ENCODE data around the gene FAM171A1.
"Not testable (repeated sequence)": the region's sequence is repeated elsewhere in the genome, so short reads cannot be mapped to it uniquely, and the experiment has no call there.

The FAM171A1 gene

DNA sequence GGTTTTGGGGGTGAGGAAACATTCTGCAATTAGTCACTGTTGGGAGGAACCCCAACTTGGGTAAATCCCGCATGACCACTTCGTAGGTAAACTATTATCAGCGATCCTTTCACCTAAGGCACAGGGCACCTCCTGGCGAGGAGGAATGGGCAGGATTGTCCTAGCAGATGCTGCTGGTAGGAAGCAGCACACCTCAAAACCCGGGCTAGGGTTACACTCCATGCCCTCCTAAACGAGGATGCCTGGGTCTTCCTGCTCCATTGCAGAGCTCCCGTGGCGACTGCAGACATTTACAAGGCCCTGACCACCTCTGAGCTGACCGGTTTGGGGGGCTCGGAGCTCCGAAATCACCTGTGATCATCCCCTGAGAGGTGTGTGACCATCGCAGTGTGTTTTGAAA lies 92.3 kb downstream of the FAM171A1 start:
- DNase-seq, result no peak

DNA sequence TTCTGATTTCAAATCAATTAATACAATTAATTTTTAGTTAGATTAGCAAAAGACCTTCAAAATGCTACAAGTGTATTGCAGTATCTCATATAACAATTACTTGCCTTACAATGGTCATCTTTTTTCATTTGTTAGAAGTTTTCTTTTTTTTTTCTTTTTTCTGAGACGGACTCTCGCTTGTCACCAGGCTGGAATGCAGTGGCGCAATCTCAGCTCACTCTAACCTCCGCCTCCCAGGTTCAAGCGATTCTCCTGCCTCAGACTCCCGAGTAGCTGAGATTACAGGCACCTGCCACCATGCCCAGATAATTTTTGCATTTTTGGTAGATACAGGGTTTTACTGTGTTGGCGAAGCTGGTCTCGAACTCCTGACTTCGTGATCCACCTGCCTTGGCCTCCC lies 95.0 kb downstream of the FAM171A1 start:
- not testable (repeated sequence) for DNase-seq

DNA sequence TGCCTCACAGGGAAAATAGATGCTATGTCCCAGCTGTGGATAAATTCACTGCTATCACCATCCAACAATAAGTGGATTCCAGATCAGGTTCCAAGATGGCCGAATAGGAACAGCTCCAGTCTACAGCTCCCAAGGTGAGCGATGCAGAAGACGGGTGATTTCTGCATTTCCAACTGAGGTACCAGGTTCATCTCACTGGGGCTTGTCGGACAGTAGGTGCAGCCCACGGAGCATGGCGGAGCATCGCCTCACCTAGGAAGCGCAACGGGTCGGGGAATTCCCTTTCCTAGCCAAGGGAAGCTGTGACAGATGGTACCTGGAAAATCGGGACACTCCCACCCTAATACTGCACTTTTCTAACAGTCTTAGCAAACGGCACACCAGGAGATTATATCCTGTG lies 101.3 kb downstream of the FAM171A1 start:
- not testable (repeated sequence) for DNase-seq

DNA sequence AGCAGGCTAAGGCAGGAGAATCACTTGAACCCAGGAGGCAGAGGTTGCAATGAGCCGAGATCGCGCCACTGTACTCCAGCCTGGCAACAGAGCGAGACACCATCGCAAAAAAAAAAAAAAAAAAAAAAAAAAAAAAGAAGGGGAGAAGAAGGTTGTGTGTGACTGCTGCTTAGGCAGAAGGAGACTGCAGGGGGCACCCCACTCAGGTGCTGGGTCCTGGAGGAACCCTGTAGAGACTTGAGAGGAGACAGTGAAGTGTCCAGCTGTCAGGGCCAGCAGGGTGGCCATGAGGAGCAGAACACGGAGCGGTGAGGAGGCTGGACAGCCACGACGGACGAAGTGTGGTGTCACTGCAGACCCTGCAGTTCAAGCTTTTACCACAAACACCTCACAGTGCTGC lies 103.6 kb downstream of the FAM171A1 start:
- DNase-seq, result no peak

DNA sequence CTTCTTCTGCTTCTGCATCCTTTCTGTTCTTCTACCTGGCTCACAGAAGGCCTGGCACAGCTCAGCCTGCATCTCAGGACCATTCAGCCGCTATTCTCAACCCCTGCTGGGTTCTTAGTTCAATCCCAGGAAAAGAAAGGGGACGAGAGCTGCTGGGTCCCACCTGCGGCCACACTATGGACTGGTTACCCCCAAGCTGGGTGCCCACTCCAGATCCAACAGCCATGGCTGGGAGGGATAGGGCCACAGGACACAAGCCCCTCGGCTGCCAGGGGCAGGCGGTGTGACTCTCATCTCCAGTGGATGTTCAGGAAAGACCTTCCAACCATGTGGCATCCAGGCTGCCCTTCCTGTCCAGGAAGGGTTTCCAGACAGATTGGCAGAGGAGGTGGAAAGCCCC lies 105.0 kb downstream of the FAM171A1 start:
- no peak for DNase-seq

DNA sequence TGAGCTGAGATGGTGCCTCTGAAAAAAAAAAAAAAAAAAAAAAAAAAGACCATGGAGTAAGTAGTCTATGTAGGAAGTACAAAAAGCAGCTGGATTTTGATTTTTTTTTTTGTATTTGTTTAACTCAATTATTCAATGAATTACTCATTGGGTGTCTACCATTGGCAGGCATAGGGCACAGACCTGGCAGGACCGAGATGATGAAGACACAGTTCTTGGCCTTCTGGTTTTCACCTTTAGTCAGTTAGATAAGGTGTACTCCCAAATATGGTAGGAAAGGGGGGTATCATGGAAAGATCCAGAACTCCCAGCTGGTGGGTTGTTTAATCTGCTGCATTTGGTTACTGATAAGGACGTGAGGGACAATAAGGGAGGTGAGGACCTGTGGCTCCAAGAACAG lies 105.5 kb downstream of the FAM171A1 start:
- no peak for DNase-seq

DNA sequence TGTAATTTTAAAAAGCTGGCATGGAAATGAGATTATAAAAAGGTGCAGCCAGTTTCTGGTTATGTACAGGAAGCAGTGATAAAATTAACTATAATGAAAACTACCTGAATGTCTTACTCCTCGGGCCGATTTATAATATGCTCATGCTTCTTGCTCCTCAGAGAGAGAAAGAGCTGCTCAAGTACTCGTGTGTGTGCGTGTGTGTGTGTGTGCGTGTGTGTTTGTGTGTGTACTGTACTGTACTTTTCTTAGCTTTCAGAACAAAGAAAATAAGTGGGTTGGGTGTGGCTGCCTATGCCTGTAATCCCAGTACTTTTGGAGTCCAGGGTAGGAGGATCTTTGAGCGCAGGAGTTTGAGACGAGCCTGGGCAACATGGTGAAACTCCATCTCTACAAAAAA lies 106.0 kb downstream of the FAM171A1 start:
- DNase-seq, result no peak

DNA sequence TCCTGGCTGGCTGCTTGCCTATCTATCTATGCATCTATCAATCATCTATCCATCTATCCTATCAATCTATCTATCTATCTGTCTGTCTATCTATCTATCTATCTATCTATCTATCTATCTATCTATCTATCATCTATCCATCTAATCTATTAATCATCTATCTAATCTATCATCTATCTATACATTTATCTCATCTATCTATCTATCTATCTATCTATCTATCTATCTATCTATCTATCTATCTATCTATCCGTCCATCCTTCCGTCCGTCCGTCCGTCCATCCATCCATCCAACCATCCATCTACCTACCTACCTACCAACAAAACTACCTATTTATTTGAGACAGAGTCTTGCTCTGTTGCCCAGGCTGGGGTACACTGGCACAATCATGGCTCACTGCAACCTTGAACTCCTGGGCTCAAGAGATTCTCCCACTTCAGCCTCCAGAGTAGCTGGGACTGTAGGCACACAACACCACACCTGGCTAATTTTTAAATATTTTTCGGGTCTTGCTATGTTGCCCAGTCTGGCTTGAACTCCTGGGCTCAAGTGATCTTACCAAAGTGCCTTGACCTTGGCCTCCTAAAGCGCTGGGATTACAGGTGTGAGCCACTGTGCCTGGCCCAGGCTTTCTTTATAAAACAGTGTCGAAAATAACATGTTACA lies 107.3 kb downstream of the FAM171A1 start:
- no peak for DNase-seq

DNA sequence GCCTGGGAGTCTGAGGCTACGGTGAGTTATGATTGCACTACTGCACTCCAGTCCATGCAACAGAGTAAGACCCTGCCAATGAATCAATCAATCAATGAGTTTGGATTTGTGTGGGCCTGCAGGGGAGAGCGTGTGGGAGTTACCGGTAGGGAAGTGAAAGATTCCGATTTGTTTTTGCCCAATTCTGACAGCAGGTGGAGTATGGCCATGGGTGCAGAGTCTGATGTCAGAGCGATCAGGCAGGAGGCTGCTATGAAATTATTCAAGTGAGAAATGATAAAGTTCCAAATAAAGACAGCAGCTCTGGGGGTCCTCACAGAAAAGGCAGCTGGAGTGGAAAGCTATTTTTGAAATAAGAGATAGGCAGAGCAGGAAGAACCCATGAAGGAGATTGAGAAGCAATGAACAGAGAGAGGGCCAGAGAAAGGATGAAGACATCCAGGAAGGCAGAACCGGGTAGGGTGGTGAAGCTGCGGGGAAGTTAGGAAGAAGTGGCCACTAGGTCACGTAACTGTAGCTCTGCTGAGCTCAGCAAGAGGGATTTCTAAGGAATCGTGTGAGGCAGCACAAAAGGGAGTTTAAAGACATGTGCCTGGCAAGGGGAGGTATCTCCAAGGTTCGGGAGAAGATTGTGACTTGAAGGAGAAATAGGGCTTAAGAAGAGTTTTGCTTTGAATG lies 108.9 kb downstream of the FAM171A1 start:
- no peak for DNase-seq

DNA sequence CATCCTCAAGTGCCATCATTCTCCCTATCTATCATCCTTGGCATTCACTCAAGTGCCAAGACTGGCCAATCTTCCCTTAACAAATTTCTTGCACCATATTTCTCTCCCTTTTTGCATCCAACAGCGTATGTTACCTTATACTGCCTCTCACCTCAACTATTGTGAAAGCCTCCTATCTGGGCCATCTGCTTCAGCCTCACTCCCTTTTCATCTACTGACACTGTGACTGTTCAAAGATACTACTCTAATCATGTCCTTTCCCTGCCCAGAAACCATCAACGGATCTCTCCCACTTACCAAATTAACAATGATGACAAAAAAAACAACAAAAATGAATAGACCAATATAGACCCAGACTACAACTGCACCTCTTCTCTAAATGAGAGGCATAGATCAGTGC lies 112.0 kb downstream of the FAM171A1 start:
- no peak for DNase-seq

DNA sequence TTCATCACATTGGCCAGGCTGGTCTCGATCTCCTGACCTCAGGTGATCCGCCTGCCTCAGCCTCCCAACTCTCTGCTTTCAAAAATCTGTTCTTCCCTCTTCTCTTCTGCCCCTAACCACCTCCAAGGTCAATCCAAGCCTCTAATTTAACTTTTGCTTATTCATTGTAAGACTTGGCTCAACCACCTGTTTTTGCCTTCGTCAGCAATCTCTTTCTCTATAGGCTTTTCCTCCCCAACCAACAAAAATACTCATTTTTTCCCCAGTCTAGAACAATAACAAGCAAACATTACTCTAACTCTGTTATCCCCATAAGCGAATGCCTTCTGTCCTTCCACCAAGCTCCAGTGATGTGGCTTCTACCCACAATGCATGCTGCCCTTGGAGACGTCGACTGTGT lies 112.8 kb downstream of the FAM171A1 start:
- DNase-seq, result no peak

DNA sequence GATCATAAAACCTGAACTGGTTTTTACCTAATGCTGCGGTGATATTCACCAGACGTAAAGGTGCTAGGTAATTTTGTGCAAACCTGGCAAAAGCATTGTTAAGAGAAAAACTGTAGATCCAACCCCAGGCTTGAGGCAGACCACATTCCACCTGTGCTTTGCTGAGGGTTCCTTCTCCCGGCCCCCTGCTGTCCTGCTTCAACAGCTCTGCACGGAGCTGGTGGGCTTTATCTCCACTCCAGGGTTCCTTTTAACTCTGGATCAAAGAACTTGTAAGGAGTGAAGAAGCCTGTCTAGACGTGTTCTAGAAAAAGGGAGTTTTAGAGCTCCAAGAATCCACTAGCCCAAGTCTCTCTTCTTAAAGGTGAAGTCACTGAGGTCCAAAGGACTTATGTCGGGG lies 115.1 kb downstream of the FAM171A1 start:
- no peak for DNase-seq

DNA sequence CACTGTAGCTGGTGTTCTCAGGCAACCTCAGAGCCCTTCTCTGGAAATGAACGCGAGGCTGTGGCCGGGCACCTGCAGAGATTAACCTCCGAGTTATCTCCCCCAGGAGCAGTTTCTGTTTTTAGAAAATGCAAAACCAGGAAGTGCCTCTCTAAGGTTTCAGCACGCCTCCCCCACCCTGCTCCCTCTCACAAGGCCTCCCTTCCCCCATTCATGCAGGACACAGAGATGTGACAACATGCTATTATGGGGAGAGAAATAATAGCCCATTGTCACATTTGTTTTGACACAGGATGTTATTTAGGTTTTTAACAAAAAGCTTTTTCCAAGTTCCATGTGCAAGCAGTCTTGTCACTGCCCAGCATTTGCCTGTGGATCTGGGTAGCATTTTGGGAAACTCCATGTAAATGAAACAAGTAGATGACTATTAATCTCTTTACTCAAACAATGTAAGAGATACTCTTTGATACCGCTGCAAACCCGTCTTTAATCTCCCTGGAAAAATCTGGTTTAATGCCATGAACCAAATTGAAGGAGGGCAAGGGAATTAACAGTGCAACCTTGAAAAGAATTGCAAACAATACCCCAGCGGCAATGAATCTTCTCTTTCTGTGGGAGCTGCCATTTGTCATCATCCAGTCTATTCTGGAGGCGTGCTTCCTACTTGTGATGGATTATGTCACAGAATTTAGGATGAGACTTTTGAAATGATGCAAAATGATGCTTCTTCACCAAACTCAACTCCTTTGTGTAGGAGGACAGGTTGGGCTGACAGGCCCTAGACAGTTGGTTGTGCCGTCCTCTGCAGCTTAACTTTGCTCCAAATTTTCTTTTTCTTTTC lies 116.1 kb downstream of the FAM171A1 start:
- peak; percentile 14 for DNase-seq

DNA sequence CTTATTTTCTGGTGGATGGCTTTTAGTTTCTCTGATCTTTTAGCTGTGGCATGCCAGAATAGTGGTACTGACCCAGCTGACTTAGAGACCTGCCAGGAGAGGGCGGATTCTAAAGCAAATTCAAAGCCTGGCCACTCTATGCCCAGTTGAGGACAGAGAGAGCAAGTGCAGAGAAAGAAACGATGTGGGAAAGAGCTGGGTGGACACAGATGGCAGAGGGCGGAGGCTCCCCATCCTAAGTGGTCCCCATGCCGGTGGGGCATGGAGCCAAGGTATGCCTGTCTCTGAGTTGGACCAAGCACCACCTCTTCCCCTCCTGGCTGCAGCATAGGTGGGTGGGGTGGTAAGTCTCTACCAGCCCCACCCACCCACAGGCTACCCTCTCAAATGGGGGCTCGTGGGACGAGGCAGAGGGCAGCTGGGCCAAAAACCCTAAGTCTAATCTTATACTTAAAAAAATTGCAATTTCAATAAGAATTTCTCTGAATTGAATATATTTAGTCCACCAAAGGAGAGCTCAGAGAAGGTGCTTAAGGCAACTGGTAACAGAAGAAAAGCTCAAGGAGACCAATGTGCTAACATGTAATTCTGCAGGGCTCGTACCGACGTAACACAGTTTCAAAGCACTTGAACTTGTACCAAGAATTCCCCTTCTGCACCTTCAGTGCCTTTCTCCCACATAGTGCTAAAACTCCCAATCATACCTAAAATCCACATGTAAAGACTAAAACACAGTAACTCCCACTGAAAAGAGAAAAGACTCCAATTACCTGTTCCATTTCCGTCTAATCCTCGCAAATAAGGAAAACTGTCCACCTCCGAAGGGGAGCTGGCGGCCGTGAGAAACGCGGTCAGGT lies 116.9 kb downstream of the FAM171A1 start:
- DNase-seq, result no peak

DNA sequence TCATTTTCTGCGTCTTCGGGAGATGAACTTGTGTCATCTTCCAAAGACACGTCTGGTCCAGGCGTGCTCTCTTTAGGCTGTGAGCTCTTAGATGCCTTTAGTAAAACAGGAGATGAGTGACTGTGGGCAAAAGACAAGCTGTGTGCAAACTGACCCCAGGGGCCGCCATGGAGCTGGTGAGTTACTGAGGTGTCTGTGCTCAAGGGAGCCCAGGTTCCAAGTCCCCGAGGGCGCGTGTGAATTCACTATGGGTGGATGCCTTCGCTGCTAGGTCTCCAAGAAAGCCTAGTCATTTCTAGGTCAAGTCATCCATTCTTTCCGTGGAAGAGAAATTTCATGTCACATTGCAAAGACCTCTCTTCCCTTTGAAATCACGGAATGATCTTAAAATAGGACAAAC lies 118.7 kb downstream of the FAM171A1 start:
- no peak for DNase-seq

DNA sequence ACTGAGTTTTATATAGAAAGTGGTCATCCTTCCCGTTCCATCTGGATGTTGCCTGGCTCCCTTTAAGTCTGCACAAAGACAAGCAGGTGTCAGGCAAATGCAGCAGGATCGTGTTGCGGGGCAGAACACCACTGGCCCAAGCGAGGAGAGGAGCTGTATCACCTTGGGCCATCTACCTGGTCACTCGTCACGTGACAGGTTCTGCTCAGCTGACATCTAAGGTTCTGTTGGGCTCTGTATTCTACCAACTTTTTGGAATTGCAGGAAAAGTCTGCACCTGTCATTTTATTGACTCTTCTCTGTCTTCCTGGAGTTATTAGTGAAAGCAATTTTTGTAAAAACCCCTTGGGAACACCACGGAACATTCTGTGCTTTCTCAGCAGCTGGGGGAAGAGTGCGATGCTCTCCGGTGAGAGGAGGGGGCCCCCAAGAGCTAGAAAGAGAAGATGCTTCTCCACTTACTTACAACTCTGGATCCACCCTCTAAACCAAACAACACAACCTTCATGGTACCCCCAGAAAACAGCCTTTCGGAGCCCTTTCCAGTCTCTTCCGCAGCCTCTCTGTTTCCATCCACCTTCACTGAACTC lies 119.2 kb downstream of the FAM171A1 start:
- DNase-seq, result no peak

DNA sequence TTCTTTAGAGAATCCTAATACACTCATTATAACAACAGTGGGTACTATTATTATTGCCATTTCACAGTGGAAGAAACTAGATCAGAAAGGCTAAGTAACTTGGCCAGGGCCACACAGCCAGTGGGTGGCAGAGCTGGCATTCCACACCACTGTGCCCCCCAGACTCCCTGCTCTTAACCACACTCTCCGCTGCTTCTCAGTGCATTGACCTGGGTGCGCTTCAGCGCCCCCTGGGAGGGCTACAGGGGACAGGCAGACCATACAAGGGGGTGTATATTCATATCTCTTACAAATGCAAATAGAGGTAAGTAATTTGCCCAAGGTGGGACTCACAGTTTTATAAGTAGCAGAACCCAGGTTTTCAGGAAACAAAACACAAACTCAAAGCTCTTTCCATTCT lies 125.6 kb downstream of the FAM171A1 start:
- DNase-seq, result no peak

DNA sequence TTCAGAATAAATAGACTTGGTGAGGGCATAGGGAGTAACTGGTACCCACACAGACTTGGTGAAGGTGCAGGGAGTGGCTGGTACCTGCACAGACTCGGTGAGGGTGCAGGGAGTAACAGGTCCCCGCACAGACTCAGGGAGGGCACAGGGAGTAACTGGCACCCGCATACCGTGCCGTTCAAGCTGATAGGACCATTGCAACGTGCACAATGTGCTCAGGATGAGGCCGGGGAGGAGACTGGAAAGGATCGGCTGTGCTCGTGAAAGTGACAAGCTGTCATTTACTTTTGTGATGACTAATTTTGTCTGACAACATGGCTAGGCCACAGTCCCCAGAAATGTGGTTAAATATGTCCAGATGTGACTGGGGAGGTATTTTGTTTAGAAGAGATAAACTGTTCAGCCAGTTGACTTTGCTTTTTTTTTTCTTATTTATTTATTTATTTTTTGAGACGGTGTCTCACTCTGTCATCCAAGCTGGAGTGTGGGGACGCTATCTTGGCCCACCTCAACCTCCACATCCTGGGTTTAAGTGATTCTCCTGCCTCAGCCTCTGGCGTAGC lies 126.4 kb downstream of the FAM171A1 start:
- no peak for DNase-seq

DNA sequence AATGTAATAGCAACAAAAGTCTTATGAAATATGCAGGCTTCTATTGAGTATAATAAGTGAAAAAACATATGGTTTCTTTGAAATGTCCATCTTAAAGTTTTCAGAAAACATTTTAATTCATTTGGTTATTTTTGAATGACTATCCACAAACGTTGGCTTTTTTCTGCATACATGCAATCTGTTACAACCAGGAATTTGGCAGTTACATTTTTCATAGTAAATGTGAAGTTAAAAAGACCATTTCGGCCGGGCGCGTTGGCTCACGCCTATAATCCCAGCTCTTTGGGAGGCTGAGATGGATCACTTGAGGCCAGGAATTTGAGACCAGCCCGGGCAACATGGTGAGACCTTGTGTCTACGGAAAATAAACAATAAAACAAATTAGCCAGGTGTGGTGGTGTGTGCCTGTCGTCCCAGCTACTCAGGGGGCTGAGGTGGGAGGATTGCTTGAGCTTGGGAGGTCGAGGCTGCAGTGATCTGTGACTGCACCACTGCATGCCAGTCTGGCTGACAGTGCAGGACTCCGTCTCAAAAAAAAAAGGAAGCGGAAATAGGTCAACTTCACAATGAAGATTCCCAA lies 128.7 kb downstream of the FAM171A1 start:
- no peak for DNase-seq

DNA sequence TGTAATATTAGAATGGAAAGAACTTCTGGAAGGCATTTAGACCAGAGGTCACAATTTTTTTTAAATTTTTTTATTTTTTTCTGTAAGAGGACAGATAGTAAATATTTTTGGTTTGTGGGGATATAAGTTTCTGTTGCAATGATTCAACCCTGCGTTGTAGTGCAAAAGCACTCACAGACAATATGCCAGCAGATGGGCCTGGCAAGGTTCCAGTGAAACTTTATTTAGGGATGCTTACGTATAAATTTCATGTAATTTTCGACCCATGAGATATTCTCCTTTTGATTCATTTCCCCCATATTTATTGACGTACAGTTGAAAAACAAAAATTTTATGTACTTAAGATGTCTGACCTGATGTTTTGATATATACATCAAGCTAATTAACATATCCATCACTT lies 129.8 kb downstream of the FAM171A1 start:
- no peak for DNase-seq

DNA sequence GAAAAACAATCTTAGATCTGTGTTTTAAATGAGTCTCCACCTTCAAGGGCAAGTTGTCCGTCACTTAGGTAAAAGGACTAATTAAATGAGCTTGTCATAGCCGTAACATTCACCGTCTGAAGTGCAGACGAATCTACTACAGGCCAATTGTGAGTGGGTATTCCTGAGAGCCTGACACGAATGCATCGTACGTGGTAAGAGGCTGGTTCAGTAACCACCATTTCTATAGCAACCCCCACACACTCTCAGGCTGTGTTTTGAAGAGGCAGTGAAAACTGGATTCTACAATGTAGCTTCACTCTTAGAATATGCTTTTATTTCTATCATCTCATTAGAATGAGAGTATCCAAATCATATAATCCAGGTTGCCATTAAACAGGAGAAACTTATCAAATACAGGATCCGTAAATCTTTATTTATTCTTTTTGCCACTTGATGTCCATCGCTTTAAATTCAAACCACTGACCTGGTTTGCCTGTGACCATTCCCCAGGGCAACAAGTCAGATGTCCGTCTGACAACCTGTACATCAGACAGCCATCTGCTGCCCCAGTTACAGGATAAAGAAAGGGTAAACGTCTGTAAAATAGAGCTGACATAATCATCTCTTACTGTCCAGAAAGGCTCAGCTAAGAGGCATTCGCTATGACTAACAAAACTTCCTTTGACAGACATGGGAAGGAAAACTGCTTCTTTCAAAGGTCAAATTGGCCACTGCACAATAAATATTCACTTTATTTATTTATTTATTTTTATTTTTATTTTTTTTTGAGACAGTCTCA lies 132.3 kb downstream of the FAM171A1 start:
- DNase-seq, result peak; percentile 3
